Urothelium cell line (cell line): ENCODE data around the gene SHOX.

Experiments
- DNase-seq: peaks from one replicate; pipeline ENCODE4 v3.0.0; 2011; ENCODE audit warnings: low spot score, mixed read lengths
- FAIRE-seq: peaks from 2 replicates; lab custom pipeline; 2011; peaks lifted over from hg19 to GRCh38; lab: Jason Lieb, UNC

SHOX gene

GRCh38 chrX:663841-664240 is 33.2 kb downstream of the SHOX start:
- DNase-seq (no peak), FAIRE-seq (no peak)

- FAIRE-seq (no peak), DNase-seq (peak; percentile 16)
Observed at GRCh38 chrX:666762-667720, 36.5 kb downstream of the SHOX start.

DNA sequence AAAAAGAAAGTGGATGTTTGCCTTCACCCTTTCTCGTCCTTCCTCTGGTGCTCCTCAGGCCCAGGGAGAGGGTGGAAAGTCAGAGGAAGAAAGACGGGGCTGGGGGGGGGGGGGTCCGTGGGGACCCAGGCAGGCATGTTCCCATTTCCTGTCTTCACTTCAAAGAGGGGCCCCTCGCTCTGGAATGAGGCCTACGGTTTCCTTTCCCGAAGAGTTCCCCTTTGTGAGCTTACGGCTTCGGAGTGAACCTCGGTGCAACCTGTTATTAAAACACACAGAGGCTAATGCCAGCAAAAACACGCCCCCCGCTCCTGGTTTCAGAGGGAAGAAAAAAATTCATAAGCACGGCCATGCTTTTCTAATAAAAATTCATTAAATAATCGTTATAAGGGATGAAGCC is 40.1 kb downstream of the SHOX start:
- DNase-seq (no peak), FAIRE-seq (no peak)

DNA sequence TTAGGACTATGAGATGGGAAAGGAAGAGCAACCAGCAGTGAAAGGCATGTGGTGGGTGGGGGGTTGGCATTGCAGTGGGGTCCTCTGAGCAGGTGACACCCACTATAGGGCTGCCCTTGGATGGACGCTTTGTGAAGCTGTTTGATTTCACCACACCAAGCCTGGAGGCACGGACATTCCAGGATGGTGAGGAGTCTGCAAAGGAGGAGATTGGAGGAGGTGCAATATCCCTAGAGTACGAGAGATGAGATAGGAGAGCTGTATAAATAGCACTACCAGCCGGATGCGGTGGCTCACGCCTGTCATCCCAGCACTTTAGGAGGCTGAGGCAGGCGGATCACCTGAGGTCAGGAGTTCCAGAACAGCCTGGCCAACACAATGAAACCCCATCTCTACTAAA is 42.3 kb downstream of the SHOX start:
- DNase-seq, result peak; percentile 35
- FAIRE-seq, result no peak

DNA sequence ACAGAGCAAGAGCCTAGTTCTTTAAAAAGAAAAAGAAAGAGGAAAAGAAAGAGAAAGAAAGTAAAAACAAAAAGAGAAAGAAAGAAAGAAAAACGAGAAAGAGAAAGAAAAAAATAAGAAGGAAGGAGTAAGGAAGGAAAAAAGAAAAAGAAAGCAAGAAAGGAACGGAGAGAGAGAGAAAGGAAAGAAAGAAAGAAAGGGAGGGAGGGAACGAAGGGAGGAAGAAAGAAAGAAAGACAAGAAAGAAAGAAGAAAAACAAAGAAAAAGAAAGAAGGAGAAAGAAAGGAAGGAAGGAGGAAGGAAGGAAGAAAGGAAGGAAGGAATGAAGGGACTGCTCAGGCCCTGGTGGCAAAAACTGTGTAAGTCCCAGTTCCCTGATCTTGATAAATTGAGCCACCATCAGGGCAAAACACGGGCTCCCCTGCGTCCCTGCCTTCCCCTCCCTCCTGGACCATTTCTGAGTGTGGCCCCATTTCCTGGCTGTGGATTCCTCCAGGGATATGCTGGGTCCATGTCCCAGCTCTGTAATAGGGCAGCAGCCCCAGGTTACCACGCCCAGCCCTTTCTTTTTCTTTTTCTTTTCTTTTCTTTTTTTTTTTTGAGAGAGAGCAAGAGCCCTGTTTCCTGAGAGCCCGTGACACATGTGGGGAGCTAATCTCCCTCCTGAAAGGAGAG is 44.8 kb downstream of the SHOX start:
- no peak for DNase-seq

GRCh38 chrX:675955-676295 is 45.3 kb downstream of the SHOX start:
- FAIRE-seq, result no peak
- DNase-seq, result no peak

More for the DNA sequence above, 44.8 kb downstream of the SHOX start:
- FAIRE-seq, result no peak

- no peak for DNase-seq
- FAIRE-seq, result no peak
Observed at GRCh38 chrX:677376-677775, 46.8 kb downstream of the SHOX start.

DNA sequence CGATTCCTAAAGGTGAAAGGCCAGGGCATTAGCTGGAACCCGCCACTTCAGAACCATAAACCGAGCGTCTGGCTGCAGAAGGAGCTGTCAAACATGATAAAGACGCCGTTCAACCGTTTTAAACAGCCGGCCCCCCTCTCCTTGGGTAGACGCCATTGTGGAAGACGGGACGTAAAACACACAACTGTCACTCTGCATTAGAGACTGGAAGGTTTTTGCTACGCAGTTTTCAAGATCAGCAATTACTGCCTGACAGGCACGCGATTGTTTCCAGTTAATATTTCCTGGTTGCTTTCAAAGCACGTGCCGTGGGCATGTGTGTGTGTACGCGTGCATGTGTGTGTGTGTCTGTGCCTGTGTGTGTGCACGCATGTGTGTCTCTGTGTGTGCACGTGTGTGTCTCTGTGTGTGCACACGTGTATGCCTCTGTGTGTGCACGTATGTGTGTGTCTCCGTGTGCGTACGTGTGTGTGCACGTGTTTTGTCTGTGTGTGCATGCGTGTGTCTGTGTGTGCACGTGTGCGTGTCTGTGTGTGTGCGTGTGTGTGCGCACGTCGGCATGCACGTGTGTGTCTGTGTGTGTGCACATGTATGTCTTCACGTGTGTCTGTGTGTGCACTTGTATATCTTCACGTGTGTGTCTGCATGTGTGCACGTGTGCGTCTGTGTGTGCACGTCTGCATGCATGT is 48.8 kb downstream of the SHOX start:
- FAIRE-seq, result no peak
- no peak for DNase-seq

DNA sequence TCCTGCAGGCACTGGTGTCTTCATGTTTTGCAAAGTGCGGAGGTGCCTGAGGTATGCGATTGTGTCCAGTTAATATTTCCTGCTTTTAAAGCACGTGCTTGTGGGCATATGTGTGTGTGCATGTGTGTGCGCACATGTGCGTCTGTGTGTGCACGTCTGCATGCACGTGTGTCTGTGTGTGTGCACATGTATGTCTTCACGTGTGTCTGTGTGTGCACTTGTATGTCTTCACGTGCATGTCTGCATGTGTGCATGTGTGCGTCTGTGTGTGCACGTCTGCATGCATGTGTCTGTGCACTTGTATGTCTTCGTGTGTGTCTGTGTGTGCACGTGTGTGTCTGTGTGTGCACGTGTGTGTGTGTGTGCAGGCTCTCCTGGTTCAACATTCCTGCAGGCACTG is 49.5 kb downstream of the SHOX start:
- no peak for DNase-seq
- peak; percentile 46 for FAIRE-seq

DNA sequence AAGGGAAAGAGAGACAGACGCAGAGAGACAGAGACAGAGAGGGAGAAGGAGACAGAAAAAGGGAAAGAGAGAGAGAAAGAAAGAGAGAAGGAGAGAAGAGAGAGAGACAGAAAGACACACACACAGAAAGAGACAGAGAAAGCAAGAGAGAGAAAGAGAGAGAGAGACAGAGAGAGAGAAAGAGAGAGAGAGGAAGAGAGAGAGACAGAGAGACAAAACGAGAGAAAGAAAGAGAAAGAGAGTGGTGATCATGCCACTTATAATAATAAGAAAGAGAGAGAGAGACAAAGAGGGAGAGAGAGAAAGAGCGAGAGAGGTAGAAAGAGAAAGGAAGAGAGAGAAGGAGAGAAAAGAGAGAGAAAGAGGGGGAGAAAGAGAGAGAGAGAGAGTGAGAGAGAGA is 51.4 kb downstream of the SHOX start:
- no peak for DNase-seq
- FAIRE-seq, result no peak

DNA sequence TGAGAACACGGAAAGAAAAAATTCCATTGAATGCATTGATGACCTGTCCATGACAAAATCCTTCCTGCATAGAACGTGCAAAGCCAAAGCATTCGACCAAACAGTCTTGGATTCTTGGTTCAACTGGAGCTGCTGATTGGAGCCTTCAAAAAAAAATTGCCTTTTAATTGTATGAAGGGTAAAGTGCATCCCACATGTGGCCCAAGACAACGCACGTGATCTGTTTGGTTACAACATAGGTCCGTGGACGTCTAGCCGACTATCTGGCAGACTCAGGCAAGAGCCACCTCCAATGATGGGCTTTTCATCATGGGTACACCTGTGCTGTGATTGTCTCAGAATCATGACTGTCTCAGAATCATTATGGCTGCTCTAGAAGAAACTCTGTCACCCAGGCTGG is 52.3 kb downstream of the SHOX start:
- no peak for DNase-seq
- FAIRE-seq, result no peak

DNA sequence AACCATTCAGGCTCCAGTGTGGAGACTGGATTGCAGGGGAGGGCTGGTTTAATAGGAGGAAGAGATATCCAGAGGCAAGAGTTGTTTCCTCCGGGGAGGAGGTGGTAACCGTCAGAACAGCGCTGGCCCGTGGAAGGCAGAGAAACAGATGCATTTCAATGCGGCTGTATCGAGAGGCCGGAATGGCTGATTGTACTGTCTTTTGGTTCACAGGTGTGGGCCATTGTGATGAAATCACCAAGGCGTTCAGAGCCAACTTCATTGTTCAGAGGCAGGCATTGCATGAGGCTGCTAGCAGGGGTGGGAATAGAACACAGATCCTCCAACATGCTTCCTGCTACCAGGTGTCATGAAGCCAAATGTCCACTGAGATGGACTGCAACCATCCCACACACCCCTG is 53.0 kb downstream of the SHOX start:
- no peak for DNase-seq
- no peak for FAIRE-seq

GRCh38 chrX:685120-686032 is 54.8 kb downstream of the SHOX start:
- DNase-seq (no peak), FAIRE-seq (no peak)

DNA sequence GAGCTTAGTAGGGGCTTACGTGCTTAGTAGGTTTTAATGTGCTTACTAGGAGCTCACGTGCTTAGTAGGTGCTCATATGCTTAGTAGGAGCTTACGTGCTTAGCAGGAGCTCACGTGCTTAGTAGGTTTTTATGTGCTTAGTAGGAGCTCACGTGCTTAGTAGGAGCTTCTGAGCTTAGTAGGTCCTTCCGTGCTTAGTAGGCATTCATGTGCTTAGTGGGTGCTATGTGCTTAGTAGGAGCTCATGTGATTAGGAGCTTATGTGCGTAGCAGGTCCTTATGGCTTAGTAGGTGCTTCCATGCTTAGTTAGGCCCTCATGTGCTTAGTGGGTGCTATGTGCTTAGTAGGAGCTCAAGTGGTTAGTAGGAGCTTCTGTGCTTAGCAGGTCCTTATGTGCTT is 59.4 kb downstream of the SHOX start:
- DNase-seq, result no peak
- no peak for FAIRE-seq

DNA sequence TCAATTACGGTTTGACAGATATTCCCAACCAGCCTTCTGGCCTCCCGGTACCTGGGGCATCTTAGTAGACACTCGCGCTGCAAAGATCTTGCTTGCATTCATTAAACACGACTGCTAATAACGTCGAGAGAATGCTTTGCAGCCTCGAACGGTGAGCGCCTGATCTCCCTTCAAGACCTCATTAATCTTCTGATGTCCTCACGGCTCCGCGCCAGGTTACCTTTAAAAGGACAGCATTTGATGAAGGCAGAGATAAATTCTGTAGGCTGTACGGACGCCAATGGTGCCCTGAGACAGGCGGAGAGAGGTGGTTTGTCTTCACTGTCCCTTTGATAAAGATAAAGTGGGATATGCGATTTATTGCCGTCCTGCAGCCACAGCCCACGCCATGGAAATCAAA is 64.2 kb downstream of the SHOX start:
- DNase-seq (no peak), FAIRE-seq (no peak)

GRCh38 chrX:698206-698605 is 67.6 kb downstream of the SHOX start:
- FAIRE-seq (no peak), DNase-seq (no peak)

DNA sequence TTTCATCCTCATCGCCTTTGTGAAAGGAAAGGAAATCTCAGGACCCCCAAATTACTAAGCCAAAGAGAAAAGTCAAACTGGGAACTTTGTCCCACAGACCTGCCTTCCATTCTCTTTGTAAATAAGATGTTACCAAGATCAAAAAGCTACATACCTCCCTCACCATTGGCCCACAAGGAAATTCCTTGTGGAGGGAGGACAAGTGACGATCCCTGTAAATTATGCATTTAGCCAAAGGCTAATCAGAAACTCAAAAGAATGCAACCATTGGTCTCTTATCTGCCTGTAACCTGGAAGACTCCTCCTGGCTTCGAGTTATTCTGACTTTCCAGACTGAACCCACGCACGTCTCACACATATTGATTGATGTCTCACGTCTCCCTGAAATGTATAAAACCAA is 70.3 kb downstream of the SHOX start:
- DNase-seq (no peak), FAIRE-seq (no peak)

GRCh38 chrX:701673-702072 is 71.1 kb downstream of the SHOX start:
- no peak for FAIRE-seq
- DNase-seq, result no peak

DNA sequence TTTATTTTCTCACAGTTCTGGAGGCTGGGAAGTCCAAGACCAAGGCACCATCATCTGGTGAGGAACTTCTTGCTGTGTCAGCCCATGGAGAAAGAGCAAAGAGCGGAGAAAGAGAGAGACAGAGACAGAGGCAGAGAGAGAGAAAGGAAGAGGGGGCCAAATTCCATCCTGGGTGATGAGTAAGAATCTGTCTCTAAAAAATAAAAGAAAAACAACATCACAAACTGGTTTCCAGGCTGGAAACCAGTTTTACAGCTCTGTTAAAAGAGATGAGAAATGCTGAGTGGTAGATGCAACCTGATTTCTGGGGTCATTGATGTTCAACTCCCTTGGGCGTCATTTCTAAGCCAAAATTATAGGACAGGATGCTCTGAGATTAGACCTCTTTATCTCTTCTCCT is 72.9 kb downstream of the SHOX start:
- DNase-seq (no peak), FAIRE-seq (no peak)

GRCh38 chrX:703866-704265 is 73.3 kb downstream of the SHOX start:
- FAIRE-seq, result no peak
- DNase-seq, result peak; percentile 18
